ENCODE data around the gene CNGB1.
A peak's percentile ranks its signal among the peaks of the same experiment; 100 is the strongest.
"Not testable (repeated sequence)": the region's sequence is repeated elsewhere in the genome, so short reads cannot be mapped to it uniquely, and the experiment has no call there.

The CNGB1 gene

GRCh38 chr16:57997176-57997527 is 26.2 kb upstream of the CNGB1 start:
- DNase-seq (ENCODE audit: low spot score): no peak

GRCh38 chr16:57996406-57997175 is 25.7 kb upstream of the CNGB1 start:
- DNase-seq (ENCODE audit: low spot score): no peak

- DNase-seq (ENCODE audit: low spot score): no peak
Observed at GRCh38 chr16:57995721-57996405, 24.9 kb upstream of the CNGB1 start.

GRCh38 chr16:57994778-57995177 is 23.9 kb upstream of the CNGB1 start:
- DNase-seq (ENCODE audit: low spot score): no peak

GRCh38 chr16:57994361-57994760 is 23.4 kb upstream of the CNGB1 start:
- no peak for DNase-seq (ENCODE audit: low spot score)

GRCh38 chr16:57993897-57994296 is 23.0 kb upstream of the CNGB1 start:
- DNase-seq (ENCODE audit: low spot score): no peak

- no peak for DNase-seq (ENCODE audit: low spot score)
Observed at GRCh38 chr16:57993438-57993837, 22.5 kb upstream of the CNGB1 start.

GRCh38 chr16:57992084-57992483 is 21.2 kb upstream of the CNGB1 start:
- no peak for DNase-seq (ENCODE audit: low spot score)

GRCh38 chr16:57991551-57992059 is 20.7 kb upstream of the CNGB1 start:
- DNase-seq (ENCODE audit: low spot score): no peak

GRCh38 chr16:57988929-57989328 is 18.0 kb upstream of the CNGB1 start:
- DNase-seq (ENCODE audit: low spot score): no peak

- DNase-seq (ENCODE audit: low spot score): no peak
Observed at GRCh38 chr16:57987441-57988177, 16.7 kb upstream of the CNGB1 start.

- no peak for DNase-seq (ENCODE audit: low spot score)
Observed at GRCh38 chr16:57986196-57986595, 15.3 kb upstream of the CNGB1 start.

- peak; percentile 45 for DNase-seq (ENCODE audit: low spot score)
Observed at GRCh38 chr16:57985204-57986181, 14.6 kb upstream of the CNGB1 start.

GRCh38 chr16:57984443-57985203 is 13.7 kb upstream of the CNGB1 start:
- DNase-seq (ENCODE audit: low spot score): peak; percentile 89

- DNase-seq (ENCODE audit: low spot score): no peak
Observed at GRCh38 chr16:57982385-57982784, 11.5 kb upstream of the CNGB1 start.

- DNase-seq (ENCODE audit: low spot score): no peak
Observed at GRCh38 chr16:57981636-57982035, 10.7 kb upstream of the CNGB1 start.

- DNase-seq (ENCODE audit: low spot score): no peak
Observed at GRCh38 chr16:57979006-57979585, 8.2 kb upstream of the CNGB1 start.

GRCh38 chr16:57978070-57978465 is 7.1 kb upstream of the CNGB1 start:
- not testable (repeated sequence) for DNase-seq (ENCODE audit: low spot score)

GRCh38 chr16:57977418-57978069 is 6.6 kb upstream of the CNGB1 start:
- peak; percentile 49 for DNase-seq (ENCODE audit: low spot score)

- no peak for DNase-seq (ENCODE audit: low spot score)
Observed at GRCh38 chr16:57976331-57976796, 5.4 kb upstream of the CNGB1 start.
